Activated CD8-positive, alpha-beta memory T cell treated with anti-CD3 and anti-CD28 coated beads for 36 hours (primary cell): Measurements from ENCODE around the gene IFT122. TPM values are rescaled to one million over a fixed set of nuclear protein-coding genes. Genes with fewer than 3 reads are reported as not detected.
"Not testable (repeated sequence)": the region's sequence is repeated elsewhere in the genome, so short reads cannot be mapped to it uniquely, and the experiment has no call there.

Experiments
- CTCF ChIA-PET: fragments of 350-600 bp; sonication (Branson Sonifier 250); formaldehyde crosslinking; loops from one replicate; lab custom pipeline; 2021; ENCODE audit warnings: antibody characterized with exemption; lab: Charles Lee
- POLR2A ChIA-PET: fragments of 350-600 bp; sonication (Branson Sonifier 250); formaldehyde crosslinking; loops from one replicate; lab custom pipeline; 2021; ENCODE audit warnings: antibody characterized with exemption; lab: Charles Lee
- total RNA-seq, 2 experiments: library from RNA; stranded (reverse); gene quantifications; one replicate each; pipeline ENCODE4 v1.2.3, GENCODE V29; 2021

Gene IFT122
- total RNA-seq, 2 experiments from 2014 or later = 16.5 to 19.2 TPM

DNA sequence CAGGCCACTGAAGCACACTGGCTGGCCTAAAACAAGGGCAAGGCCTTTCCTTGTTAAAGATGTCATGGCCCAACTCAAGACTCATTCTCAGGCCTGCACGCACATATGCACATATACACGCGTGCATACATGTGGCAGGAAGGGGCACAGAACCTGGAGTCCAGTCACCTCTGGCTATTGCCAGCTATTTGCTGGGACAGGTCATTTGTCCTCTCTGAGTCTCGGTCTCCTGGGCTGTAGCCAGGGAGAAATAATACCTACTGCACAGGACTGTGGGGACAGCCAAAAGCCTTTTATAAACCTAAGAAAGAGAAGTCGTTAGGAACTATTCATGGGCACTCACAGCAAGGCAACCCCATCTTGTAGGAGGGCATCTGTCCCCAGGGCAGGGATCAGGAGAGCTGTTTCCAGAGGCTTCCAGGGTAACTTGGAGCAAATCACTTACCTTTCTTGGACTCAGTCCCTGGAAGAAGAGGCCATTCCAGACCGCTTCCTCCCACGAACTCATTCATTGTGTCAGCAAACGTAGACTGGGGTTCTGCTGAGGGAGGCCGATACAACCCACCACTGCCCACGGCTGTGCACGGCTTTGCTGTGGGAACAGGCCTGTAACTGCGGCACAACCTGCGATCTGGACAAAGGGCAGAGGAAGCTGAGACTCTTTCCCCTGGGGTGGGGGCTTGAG lies 47.3 kb downstream of the IFT122 start:
- ChIA-PET CTCF (interaction anchor here (0.6 kb wide), 1 partner anchor 139 kb away, joined by 4 read pairs; no protein-coding TSS in a partner anchor), POLR2A (no interaction called here)

DNA sequence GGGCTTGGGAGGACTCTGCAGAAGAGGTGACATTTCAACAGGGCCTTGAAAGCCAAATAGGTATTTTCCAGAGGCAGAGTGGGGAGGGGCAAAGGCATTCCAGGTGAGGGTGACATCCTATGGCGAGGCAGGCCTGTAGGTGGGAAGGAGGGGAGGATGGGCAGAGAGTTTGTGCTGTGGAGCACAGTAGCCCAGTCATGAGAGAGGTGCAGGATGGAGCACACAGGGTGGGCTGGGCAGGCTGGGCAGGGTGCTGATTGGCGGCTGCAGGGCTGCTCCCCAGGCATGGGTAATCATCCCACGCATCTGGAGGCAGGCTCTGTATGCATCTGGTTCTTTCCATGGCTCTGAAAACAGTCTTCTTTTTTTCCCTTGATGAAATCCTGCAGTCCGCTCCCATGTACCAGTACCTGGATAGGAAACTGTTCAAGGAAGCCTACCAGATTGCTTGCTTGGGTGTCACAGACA lies 47.9 kb downstream of the IFT122 start:
- CTCF ChIA-PET, POLR2A ChIA-PET: not testable (repeated sequence)

DNA sequence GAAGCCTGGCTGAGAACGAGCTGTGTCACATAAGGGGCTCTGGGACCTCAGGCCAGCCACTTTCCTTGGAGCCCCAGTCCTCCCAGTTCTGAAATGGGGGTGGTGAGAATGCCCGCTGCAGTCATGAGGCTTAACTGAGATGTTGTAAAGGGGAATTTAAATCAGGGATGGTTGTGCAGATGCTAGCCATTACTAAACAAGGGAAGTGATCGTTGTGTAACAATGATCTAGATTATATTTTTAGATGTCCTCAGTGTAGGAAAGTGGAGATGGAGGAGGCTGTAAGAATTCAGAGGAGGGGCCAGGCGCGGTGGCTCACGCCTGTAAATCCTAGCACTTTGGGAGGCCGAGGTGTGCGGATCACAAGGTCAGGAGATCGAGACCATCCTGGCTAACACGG lies 49.2 kb downstream of the IFT122 start:
- CTCF ChIA-PET = interaction anchor here (0.7 kb wide), 2 partner anchors 134 to 574 kb away, joined by 3 to 4 read pairs; no protein-coding TSS in a partner anchor

DNA sequence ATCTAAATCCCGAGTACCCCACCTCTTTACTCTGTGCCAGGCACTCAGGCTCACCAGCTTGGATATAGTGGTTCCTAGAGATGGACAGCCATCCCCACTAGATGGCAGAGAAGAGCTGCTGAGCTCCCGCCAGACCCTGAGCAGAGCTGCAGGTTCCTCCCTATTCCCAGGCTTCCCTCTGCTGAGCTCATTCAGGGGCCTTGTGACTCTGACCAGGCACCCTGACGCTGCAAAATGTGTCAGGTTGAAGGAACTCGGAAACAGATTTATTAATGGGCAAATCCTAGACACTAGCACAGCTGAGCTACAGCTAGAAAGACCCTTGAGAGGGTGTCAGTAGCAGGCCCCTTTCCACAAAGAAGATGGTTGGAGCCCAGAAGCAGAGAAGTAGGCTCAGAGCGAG lies 50.2 kb downstream of the IFT122 start:
- POLR2A ChIA-PET = no interaction called here
- CTCF ChIA-PET = interaction anchor here (0.5 to 2.0 kb wide), 9 partner anchors 16 to 444 kb away, joined by 3 to 9 read pairs (median 3); no protein-coding TSS in a partner anchor

More for the DNA sequence above, 49.2 kb downstream of the IFT122 start:
- POLR2A ChIA-PET = not testable (repeated sequence)

DNA sequence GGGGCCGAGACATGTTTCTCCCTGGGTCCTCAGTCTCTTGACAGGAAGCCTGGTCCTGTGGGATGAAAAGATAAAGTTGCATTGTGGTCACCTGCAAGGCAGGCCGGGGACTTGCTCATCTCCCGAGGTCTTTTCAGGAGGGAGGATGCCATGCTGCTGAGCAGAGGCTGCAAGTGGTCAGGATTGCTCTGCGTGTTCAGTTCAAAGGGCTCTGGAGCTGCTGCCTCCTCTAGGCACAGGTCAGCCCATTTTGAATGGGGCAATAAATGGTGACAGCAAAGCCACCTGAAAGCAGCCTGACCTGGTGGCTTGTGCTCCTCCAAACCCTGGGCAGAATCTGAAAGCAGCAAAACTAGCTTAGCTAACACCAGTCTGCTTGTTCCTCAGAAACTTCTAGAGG lies 51.1 kb downstream of the IFT122 start:
- POLR2A ChIA-PET = not testable (repeated sequence)
- CTCF ChIA-PET = interaction anchor here (1.5 to 2.0 kb wide), 2 partner anchors 15 to 137 kb away, joined by 5 to 9 read pairs; no protein-coding TSS in a partner anchor

DNA sequence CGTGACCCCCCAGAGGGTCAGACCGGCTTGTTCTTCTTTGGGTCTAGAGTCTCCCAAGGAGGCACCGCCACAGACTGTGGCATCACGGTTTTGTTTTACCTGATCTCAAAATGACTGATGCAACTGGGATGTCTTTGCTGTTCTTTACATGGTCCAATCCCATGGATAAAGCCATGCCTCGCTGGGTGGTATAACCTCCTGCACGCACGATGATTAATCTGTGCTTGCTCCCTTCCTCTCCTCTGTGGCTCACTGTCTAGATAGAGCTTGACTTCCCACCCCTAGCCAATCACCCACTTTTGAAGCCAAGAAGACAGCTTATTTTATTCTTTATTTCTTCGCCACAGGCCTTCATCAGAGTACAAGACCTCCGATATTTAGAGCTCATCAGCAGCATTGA lies 51.8 kb downstream of the IFT122 start:
- CTCF ChIA-PET = no interaction called here
- POLR2A ChIA-PET = no interaction called here

DNA sequence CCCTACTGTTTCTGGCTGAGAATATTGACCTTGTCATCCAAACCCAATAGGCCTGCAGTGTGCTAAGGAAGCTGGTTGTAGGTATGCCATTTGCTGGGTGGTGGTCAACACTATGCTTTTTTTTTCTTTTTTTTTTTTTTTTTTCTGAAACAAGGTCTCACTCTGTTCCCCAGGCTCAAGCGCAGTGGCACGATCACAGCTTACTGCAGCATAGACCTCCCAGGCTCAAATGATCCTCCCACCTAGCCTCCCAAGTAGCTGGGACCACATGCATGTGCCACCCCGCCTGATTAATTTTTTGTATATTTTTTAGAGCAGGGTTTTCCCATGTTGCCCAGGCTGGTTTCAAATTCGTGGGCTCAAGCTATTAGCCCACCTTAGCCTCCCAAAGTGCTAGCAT lies 52.7 kb downstream of the IFT122 start:
- ChIA-PET POLR2A (no interaction called here), CTCF (interaction anchor here (0.7 kb wide), 1 partner anchor 31 kb away, joined by 5 read pairs; no protein-coding TSS in a partner anchor)

DNA sequence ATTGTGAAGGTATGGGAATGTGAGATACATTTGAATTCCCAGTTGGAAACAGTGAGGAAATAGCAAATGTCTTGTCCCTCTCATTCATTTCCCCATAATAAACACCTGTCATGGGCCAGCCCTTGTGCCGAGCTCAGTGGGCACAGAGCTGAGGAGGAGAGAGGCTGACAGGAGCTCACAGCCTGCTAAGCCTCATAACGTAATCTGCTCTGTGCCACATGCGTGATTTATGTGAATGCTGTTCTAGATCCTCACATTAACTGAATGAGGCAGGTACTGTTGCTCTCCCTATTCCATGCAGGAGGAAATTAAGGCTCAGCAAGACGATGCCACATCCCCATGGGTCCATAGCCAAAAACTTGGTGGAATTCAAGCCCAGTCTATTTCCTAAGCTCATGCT lies 53.2 kb downstream of the IFT122 start:
- POLR2A ChIA-PET = no interaction called here
- CTCF ChIA-PET = interaction anchor here (0.7 kb wide), 1 partner anchor 31 kb away, joined by 5 read pairs; no protein-coding TSS in a partner anchor

DNA sequence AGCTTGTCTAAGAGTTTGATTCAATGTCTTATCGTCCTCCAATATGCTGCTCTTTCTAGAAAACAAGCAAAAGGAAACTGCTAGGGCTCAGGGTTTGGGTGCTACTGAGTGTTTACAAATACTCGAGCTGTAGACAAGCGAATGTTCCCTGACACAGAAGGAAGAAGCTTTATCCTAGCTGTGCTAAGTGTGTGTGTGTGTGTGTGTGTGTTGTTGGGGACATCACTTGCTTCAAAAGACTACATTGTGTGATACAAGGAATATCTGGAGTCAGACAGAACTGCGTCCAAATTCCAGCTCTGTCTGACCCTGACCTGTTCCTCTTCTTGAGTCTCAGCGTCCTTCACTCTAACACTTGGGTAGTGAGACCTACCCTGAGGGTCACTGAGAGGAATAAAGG lies 54.5 kb downstream of the IFT122 start:
- CTCF ChIA-PET, POLR2A ChIA-PET: not testable (repeated sequence)

DNA sequence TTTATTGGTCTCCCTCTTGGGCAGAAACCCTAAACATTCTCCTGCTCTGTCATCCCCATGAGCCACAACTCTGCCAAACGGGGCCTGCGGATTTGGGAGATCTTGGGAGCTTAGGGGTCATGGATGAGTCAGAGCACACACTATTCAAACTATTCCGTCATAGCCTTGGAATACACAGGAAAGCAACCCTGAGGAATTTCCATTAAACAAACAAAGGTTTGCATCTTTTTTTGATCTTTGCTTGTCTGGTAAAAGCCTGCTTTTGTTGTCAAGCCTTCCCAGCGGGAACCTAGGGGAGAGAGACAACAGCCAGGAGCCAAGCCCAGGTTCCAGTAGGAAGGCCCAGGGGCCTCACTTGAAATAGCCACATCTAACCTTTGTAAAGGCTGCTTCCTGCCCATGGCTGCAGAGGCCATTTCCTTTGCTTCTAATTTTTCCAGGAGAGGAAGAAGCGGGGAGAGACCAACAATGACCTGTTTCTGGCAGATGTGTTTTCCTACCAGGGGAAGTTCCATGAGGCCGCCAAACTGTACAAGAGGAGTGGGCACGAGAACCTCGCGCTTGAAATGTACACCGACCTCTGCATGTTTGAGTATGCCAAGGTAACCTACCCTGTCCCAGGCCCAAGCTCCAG lies 55.1 kb downstream of the IFT122 start:
- POLR2A ChIA-PET, CTCF ChIA-PET: not testable (repeated sequence)

DNA sequence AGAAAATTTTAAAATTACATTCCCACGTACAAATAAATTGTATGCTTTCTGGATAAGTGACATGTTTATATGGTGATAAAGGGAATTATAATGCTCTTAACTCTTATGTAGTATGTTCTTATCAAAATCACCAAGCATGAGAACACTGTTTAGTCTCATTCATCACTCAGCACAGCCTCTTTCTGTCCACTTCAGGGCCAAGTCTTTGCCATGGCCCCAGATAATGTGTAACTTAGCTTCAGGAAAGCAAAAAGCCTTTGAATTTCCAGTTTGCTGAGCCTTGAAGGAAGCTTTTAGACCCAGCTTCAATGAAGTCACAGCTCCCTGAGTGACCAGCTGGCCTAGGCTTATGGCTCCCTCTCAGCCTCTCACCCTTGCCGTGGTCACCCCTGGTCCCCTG lies 57.9 kb downstream of the IFT122 start:
- POLR2A ChIA-PET, CTCF ChIA-PET: not testable (repeated sequence)

DNA sequence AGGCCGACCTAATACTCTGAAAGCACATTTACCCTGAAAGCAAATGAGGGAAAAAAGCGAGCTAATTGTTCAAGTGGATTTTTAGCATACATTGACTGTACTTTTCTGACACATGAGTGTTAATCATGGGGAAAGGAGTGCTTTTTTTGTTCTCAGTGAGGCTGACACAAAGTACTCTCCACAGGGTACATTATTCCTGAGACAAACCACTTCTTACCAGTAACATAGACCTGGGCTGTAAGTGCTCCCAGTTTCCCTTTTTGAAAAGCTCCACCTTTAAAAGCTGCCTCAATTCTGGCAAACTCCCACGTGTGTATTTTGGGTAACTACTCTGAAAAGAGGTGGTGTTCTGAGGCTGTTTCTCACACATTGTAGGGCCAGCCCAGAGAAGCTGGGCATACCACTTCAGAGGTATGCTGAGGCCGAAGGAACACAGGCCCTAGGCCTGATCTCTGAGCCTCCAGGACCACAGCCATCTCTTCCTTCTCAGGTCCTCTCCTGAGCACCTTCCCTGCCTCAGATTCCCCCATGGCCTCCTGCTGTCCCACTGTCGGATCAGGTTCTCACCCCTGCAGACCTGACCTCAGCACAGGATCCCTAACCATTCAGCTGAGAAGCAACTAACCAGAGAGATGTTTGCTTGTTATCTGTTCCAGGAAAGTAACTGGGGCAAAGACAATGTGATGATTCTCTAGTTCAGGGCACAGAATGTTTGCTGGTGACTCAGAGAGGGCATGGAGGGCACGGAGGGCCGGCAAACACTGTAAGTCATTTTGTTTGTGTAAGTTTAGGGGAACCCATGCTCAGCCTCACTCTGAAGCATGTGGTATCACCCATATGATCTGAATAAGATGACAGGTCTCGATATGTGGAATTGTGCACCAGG lies 58.8 kb downstream of the IFT122 start:
- POLR2A ChIA-PET, CTCF ChIA-PET: not testable (repeated sequence)

DNA sequence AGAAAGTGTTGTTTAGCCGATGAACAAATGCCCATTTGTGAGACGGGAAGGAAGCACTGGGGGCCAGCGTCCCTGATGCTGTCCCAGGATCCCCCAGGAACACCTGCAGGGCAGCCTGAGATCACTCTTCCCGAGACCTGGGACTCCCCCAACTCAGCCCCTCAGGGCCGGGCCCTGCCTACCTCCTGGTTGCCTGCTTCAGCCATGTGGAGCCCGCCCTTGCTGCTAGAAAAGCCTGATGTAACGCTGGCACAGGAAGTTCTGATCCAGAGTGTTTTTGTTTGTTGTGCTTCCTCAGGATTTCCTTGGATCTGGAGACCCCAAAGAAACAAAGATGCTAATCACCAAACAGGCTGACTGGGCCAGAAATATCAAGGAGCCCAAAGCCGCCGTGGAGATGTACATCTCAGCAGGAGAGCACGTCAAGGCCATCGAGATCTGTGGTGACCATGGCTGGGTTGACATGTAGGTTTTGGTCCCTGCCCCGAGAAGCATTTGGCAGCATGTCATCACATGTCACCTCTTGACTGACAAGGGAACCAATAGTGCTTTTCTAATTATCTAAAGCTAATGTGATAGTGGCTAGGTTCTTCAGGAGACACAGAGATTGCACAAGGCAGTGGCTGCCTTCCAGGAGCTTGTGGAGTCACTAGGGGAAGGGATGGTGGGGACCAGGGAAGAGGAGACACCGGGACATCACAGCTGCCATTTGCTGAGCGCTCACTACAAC lies 59.7 kb downstream of the IFT122 start:
- POLR2A ChIA-PET, CTCF ChIA-PET: not testable (repeated sequence)

DNA sequence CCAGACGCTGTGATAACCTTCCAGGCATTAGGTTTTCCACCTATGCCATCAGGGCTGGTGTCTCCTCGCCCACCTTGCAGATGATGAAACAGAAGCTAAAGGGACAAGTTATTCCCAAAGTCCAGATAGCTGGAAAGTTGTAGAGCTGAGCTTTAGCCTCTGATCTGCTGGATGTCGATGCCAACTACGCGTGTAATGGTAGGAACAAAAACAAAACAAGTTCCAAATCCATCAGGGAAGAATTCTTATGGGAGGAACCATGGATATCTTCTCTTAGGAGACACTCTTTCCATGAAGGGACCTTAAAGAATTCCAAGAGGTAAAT lies 60.3 kb downstream of the IFT122 start:
- POLR2A ChIA-PET = no interaction called here
- CTCF ChIA-PET = no interaction called here

DNA sequence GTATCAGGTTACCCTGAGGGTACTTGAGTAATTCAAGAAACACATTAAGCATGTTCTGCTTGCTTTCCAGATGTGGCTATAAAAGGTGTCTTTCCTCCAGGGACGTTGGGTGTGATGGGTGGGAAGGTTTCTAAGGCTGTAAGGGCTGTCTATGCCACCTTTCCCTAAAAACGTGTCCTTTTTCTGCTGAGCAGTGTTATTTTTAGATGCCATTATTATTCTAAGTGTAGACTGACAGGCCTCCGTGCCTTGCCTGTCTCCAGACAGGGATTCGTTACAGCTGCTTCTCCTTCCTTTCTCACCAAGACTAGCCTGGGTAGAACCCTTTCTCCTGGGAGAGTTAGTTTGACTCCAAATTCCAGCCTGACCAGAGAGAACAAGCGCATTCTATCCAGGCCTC lies 61.6 kb downstream of the IFT122 start:
- ChIA-PET CTCF (no interaction called here), POLR2A (no interaction called here)

DNA sequence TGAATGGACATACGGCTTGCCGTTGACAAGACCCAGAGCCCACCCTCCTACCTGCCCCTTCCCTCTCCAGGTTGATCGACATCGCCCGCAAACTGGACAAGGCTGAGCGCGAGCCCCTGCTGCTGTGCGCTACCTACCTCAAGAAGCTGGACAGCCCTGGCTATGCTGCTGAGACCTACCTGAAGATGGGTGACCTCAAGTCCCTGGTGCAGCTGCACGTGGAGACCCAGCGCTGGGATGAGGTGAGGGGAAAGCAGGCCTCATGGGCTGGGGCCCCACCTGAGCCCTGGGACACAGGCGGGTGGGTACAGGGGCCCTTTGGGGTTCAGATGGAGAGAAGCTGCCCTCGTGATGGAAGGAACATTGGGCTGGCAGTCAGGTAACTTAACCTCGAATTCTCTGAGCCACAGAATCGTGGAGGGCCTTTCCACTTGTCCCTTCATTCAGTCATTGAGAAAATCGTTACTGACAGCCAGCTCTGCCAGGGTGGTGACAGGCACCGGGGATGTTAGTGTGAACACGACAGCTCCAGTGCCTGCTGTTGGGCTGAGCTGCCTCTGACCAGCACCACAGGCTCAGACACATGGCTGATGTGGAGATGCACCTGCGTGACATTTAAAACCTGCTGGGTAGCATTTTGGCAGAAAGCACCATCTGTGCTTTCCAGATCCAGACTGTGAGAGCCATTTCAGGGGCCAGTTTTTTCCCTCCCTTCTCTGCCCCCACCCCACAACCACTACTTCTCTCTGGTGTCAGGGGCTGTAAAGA lies 62.8 kb downstream of the IFT122 start:
- ChIA-PET POLR2A (no interaction called here), CTCF (interaction anchor here (0.6 kb wide), 1 partner anchor 173 kb away, joined by 5 read pairs; no protein-coding TSS in a partner anchor)

DNA sequence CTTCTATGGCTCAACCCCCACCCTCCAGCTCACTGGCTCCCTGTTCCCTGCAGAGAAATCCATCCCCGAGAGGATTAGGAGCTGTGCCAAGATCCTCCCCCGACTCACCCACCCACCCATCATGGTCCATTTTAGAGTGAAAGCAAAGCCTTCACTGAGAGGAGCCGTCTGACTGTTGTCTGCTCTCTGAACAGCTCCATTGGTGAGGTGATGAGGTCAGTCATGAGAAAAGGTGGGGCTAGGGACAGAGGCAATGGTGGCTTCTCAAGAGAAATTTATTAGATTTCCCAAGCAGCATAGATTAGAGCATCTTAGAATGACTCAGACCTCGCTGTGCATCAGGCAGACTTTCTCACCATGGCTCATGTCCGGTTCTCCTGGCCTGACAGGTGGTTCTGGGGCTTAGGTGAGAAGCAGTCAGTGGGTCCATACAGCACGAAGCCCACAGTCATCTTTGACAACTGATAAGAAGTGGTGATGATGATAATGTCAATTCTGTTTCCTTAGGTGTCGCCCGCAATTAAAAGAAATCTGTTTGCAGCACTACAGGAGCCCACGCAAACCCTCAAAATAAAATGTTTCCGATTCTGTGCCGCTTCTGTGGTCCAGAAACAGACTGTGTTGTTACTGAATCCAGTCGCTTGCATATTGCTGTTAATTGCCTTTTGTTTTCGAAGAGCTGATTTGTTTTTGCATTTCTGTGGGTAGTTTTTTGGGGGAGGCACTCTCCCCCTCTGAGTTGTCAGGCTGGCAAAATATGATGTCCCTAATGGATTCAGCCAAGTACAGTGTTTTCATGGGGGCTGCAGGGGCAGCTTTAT lies 63.7 kb downstream of the IFT122 start:
- POLR2A ChIA-PET = no interaction called here
- CTCF ChIA-PET = no interaction called here
